ENCODE measurements around the gene ZNF692. TPM values are rescaled to one million over a fixed set of nuclear protein-coding genes. Genes with fewer than 3 reads are reported as not detected.

The ZNF692 gene
- total RNA-seq, 1 experiment from 2014 or later = 40.1 TPM

- no peak overlapping the region for H2AFZ ChIP-seq (ENCODE audit: low read length)
- H3K9me3 Mint-ChIP-seq = peaks cover 0 to 2% of the 10 kb centered on the region in 2 experiments; a peak in 2 of 5 replicates
- H3K4me1 ChIP-seq (ENCODE audit: insufficient read depth, low read length) = no peaks in the 10 kb centered on the region
- peak overlapping the region; percentile 55 for H3K4me2 ChIP-seq (ENCODE audit: insufficient read depth, insufficient read length, low read length)
- no peak overlapping the region for H3K4ac ChIP-seq (ENCODE audit: low read depth, low read length)
- H4K8ac ChIP-seq (replicated peaks; ENCODE audit: insufficient read length, low read depth, low read length) = no peak overlapping the region
- peak overlapping the region; percentile 13 for H3K14ac ChIP-seq (ENCODE audit: insufficient read depth, low read length)
- H3K23me2 ChIP-seq (ENCODE audit: insufficient read length, low read depth, low read length, poor library complexity, severe bottlenecking) = peaks cover 17% of the 10 kb centered on the region
- H4K20me1 ChIP-seq (ENCODE audit: control insufficient read depth, insufficient read depth, insufficient read length) = no peaks in the 10 kb centered on the region
- no peak for DNase-seq
- no peak overlapping the region for H2BK15ac ChIP-seq (ENCODE audit: low read depth, low read length)
- H3K9ac ChIP-seq (ENCODE audit: extremely low read depth, insufficient read length, low read length) = peak overlapping the region; percentile 53
- H2BK12ac ChIP-seq (ENCODE audit: insufficient read length, low read depth, low read length) = no peak overlapping the region
- H3K27me3 ChIP-seq (ENCODE audit: insufficient read depth, low read length) = no peaks in the 10 kb centered on the region; the same call in 1 of the 2 replicates
- peak overlapping the region in 1 of 3 experiments; percentile 98; a peak in 3 of 7 replicates for H3K27ac Mint-ChIP-seq
- peaks cover 15 to 18% of the 10 kb centered on the region in 2 experiments for H3K4me1 Mint-ChIP-seq
- H3K23ac ChIP-seq (ENCODE audit: insufficient read length, low read depth, low read length) = no peak overlapping the region
- H2BK5ac ChIP-seq (ENCODE audit: insufficient read length, low read length) = no peak overlapping the region
- no peak overlapping the region for H4K5ac ChIP-seq (ENCODE audit: insufficient read length, low read depth, low read length)
- H4K91ac ChIP-seq (ENCODE audit: insufficient read length, low read depth, low read length) = no peak overlapping the region
- H3K27ac ChIP-seq (ENCODE audit: insufficient read length, low read depth, low read length) = no peak overlapping the region
- TF ChIP-seq CTCF (conservative IDR thresholded peaks at IDR 0.05) = no peak
- H3K79me1 ChIP-seq (ENCODE audit: insufficient read depth, low read depth, low read length, poor library complexity, severe bottlenecking) = no peaks in the 10 kb centered on the region
- no peak overlapping the region for H3K56ac ChIP-seq (ENCODE audit: insufficient read length, low read depth, low read length)
- no peaks in the 10 kb centered on the region for H3K9me3 ChIP-seq (ENCODE audit: control insufficient read depth, low read depth, low read length)
- no peak overlapping the region for H2BK20ac ChIP-seq (ENCODE audit: low read depth, low read length, poor library complexity, severe bottlenecking)
- H3K4me3 Mint-ChIP-seq = peak overlapping the region; percentile 87 to 92
- no peak overlapping the region for H2BK120ac ChIP-seq (ENCODE audit: low read depth, low read length, poor library complexity, severe bottlenecking)
- no peak overlapping the region for H3T11ph ChIP-seq (ENCODE audit: low read length)
- WGBS (ENCODE audit: extremely low coverage, insufficient read length, low lambda C conversion rate) = no CpG with 5 or more reads among the region's 4 CpGs
- H3K79me2 ChIP-seq (ENCODE audit: insufficient read depth, low read length) = no peaks in the 10 kb centered on the region
- H3K36me3 Mint-ChIP-seq (ENCODE audit: insufficient read depth in 1 of 3, low read depth in 3 of 3) = peaks cover 0 to 30% (median 26%) of the 10 kb centered on the region in 3 experiments; a peak in 5 of 7 replicates
- peaks cover 28% of the 10 kb centered on the region for H3K27me3 Mint-ChIP-seq (ENCODE audit: low read depth)
- H2AK5ac ChIP-seq (ENCODE audit: insufficient read length, low read length) = no peak overlapping the region
- peak overlapping the region; percentile 46 for H3K18ac ChIP-seq (ENCODE audit: insufficient read length, low read depth, low read length)
Observed at GRCh38 chr1:248857749-248858095, 1.2 kb downstream of the ZNF692 start.

All from H9 (cell line).